Measurements from ENCODE around the gene ZBTB12. TPM values are rescaled to one million over a fixed set of nuclear protein-coding genes. Genes with fewer than 3 reads are reported as not detected.
"Not testable (repeated sequence)": the region's sequence is repeated elsewhere in the genome, so short reads cannot be mapped to it uniquely, and the experiment has no call there.

The ZBTB12 gene
- total RNA-seq, 1 experiment from 2014 or later, result 16.2 TPM

- DNase-seq, result no peak
- H3K36me3 ChIP-seq (ENCODE audit: low read depth), result no peaks in the 10 kb centered on the region
- ChIA-PET CTCF (no interaction called here), POLR2A (ENCODE audit: unreplicated experiment) (no interaction called here)
- H3K27ac ChIP-seq, result no peak overlapping the region
- no peaks in the 10 kb centered on the region for H3K9me2 ChIP-seq (ENCODE audit: insufficient read depth)
- peaks cover 19% of the 10 kb centered on the region for H3K4me1 ChIP-seq (replicated peaks; ENCODE audit: insufficient read depth)
- no TSS peak for BruUV-seq (replicated peaks)
- H3K9me3 ChIP-seq (ENCODE audit: insufficient read depth, low read depth), result no peaks in the 10 kb centered on the region
- H2AFZ ChIP-seq, result no peak overlapping the region
- no peak overlapping the region for H3K4me2 ChIP-seq
- H3K79me2 ChIP-seq (ENCODE audit: low read depth), result no peaks in the 10 kb centered on the region
- TF ChIP-seq EZH2 (IDR thresholded peaks at IDR 0.05; ENCODE audit: low read depth) (no peak), CTCF (conservative IDR thresholded peaks at IDR 0.05) (no peak)
- H3K27me3 ChIP-seq (ENCODE audit: insufficient read depth, low read depth), result no peaks in the 10 kb centered on the region
- no peak overlapping the region for H3K4me3 ChIP-seq
- peaks cover 25% of the 10 kb centered on the region for H3F3A ChIP-seq (ENCODE audit: insufficient read depth, low read depth)
- no peaks in the 10 kb centered on the region for H4K20me1 ChIP-seq (ENCODE audit: insufficient read depth)
- intact Hi-C loops (cut with micrococcal nuclease; ENCODE audit: unreplicated experiment), result no loop called here
Observed at GRCh38 chr6:31915351-31915750, 13.5 kb upstream of the ZBTB12 start.

DNA sequence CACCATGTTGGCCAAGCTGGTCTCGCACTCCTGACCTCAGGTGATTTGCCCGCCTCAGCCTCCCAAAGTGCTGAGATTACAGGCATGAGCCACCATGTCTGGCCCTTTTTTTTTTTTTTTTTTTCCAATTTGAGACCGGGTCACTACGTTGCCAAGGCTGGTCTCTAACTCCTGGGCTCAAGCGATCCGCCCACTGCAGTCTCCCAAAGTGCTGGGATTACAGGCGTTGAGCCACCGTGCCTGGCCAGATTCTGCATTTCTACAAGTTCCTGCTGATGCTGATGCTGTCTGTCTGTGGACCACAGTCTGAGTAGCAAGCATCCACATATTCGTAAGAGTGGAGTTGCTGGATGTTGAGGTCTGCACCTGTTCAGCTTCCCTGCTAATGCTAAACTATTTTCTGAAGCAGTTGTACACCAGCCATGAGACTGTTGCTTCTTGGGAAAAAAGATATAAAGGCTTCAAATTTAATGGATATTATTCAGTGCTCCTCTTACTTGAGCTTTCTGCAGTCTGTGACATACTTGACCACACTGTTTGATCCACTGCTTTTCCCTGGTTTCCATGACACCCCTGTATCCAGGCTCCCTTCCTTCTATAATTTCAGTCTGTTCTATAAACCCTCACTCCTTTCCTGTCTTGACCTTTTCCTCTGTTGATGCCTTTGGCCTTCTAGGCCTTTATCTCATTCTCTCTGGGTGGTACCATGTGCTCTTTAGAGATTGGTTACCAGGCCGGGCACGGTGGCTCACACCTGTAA is 10.1 kb upstream of the ZBTB12 start:
- intact Hi-C loops (cut with micrococcal nuclease; ENCODE audit: unreplicated experiment), result no loop called here

GRCh38 chr6:31909298-31909697 is 7.4 kb upstream of the ZBTB12 start:
- H3K4me2 ChIP-seq; CTCF ChIA-PET; H2AFZ ChIP-seq; H4K20me1 ChIP-seq (ENCODE audit: insufficient read depth); DNase-seq; H3K9me2 ChIP-seq (ENCODE audit: insufficient read depth); BruUV-seq (replicated peaks); H3K27ac ChIP-seq; H3K79me2 ChIP-seq (ENCODE audit: low read depth); H3K4me3 ChIP-seq; H3K9me3 ChIP-seq (ENCODE audit: insufficient read depth, low read depth); H3K27me3 ChIP-seq (ENCODE audit: insufficient read depth, low read depth); intact Hi-C loops (cut with micrococcal nuclease; ENCODE audit: unreplicated experiment); H3K36me3 ChIP-seq (ENCODE audit: low read depth): not testable (repeated sequence)
- H3K4me1 ChIP-seq (replicated peaks; ENCODE audit: insufficient read depth), result peaks cover 23% of the 10 kb centered on the region; the same call in 1 of the 2 replicates
- H3F3A ChIP-seq (ENCODE audit: insufficient read depth, low read depth), result peaks cover 20% of the 10 kb centered on the region
- POLR2A ChIA-PET (ENCODE audit: unreplicated experiment), result interaction anchor here (0.6 kb wide), 2 partner anchors 138 to 221 kb away, joined by 3 to 6 read pairs; partner anchors contain the start of gene FKBPL

More for the DNA sequence above, 10.1 kb upstream of the ZBTB12 start:
- Histone ChIP-seq H3K9me2 (ENCODE audit: insufficient read depth) (no peaks in the 10 kb centered on the region), H3K9me3 (ENCODE audit: insufficient read depth, low read depth) (no peaks in the 10 kb centered on the region), H3F3A (ENCODE audit: insufficient read depth, low read depth) (peaks cover 26% of the 10 kb centered on the region), H3K4me3 (no peak overlapping the region), H3K36me3 (ENCODE audit: low read depth) (no peaks in the 10 kb centered on the region), H3K27me3 (ENCODE audit: insufficient read depth, low read depth) (no peaks in the 10 kb centered on the region), H2AFZ (no peak overlapping the region), H3K4me1 (replicated peaks; ENCODE audit: insufficient read depth) (peaks cover 20% of the 10 kb centered on the region; the same call in 1 of the 2 replicates), H3K79me2 (ENCODE audit: low read depth) (no peaks in the 10 kb centered on the region), H3K4me2 (no peak overlapping the region), H4K20me1 (ENCODE audit: insufficient read depth) (no peaks in the 10 kb centered on the region), H3K27ac (peak overlapping the region; percentile 82; the same call in 1 of the 2 replicates)
- DNase-seq, result no peak
- ChIA-PET POLR2A (ENCODE audit: unreplicated experiment) (no interaction called here), CTCF (no interaction called here)
- BruUV-seq (replicated peaks), result no TSS peak
- TF ChIP-seq CTCF (conservative IDR thresholded peaks at IDR 0.05) (no peak), EZH2 (IDR thresholded peaks at IDR 0.05; ENCODE audit: low read depth) (no peak)

Data from PC-9 (cell line).